ENCODE measurements around the gene DUSP28.
"Not testable (repeated sequence)": the region's sequence is repeated elsewhere in the genome, so short reads cannot be mapped to it uniquely, and the experiment has no call there.

Gene DUSP28

GRCh38 chr2:240514631-240515030 is 45.5 kb upstream of the DUSP28 start:
- no peak for TF ChIP-seq CTCF (IDR thresholded peaks at IDR 0.05; ENCODE audit: insufficient read depth, low read depth, low read length, missing control alignments)
- no peak overlapping the region for H3K4me3 ChIP-seq (ENCODE audit: low read length)
- peak; percentile 69 for DNase-seq (ENCODE audit: low read depth)

GRCh38 chr2:240517342-240517741 is 42.8 kb upstream of the DUSP28 start:
- no peak for DNase-seq (ENCODE audit: low read depth)
- TF ChIP-seq CTCF (IDR thresholded peaks at IDR 0.05; ENCODE audit: insufficient read depth, low read depth, low read length, missing control alignments): no peak
- no peak overlapping the region for H3K4me3 ChIP-seq (ENCODE audit: low read length)

GRCh38 chr2:240518981-240519380 is 41.2 kb upstream of the DUSP28 start:
- DNase-seq (ENCODE audit: low read depth): no peak
- no peak for TF ChIP-seq CTCF (IDR thresholded peaks at IDR 0.05; ENCODE audit: insufficient read depth, low read depth, low read length, missing control alignments)
- H3K4me3 ChIP-seq (ENCODE audit: low read length): no peak overlapping the region

- peak; percentile 35 for DNase-seq (ENCODE audit: low read depth)
- TF ChIP-seq CTCF (IDR thresholded peaks at IDR 0.05; ENCODE audit: insufficient read depth, low read depth, low read length, missing control alignments): no peak
- peak overlapping the region; percentile 14 for H3K4me3 ChIP-seq (ENCODE audit: low read length)
These were observed 40.6 kb upstream of the DUSP28 start for GRCh38 chr2:240519396-240520129.

GRCh38 chr2:240520130-240520973 is 39.8 kb upstream of the DUSP28 start:
- peak; percentile 14 for DNase-seq (ENCODE audit: low read depth)
- peak; percentile 12 for TF ChIP-seq CTCF (IDR thresholded peaks at IDR 0.05; ENCODE audit: insufficient read depth, low read depth, low read length, missing control alignments)
- peak overlapping the region; percentile 14 for H3K4me3 ChIP-seq (ENCODE audit: low read length)

- no peak overlapping the region for H3K4me3 ChIP-seq (ENCODE audit: low read length)
- TF ChIP-seq CTCF (IDR thresholded peaks at IDR 0.05; ENCODE audit: insufficient read depth, low read depth, low read length, missing control alignments): no peak
- no peak for DNase-seq (ENCODE audit: low read depth)
These were observed 39.2 kb upstream of the DUSP28 start for GRCh38 chr2:240520974-240521350.

GRCh38 chr2:240521885-240522284 is 38.3 kb upstream of the DUSP28 start:
- H3K4me3 ChIP-seq (ENCODE audit: low read length); DNase-seq (ENCODE audit: low read depth): not testable (repeated sequence)
